ENCODE data around the gene CSN3. TPM values are rescaled to one million over a fixed set of nuclear protein-coding genes. Genes with fewer than 3 reads are reported as not detected.
"Not testable (repeated sequence)": the region's sequence is repeated elsewhere in the genome, so short reads cannot be mapped to it uniquely, and the experiment has no call there.

Gene CSN3
- total RNA-seq, 2 donors from 2014 or later, result not detected

DNA sequence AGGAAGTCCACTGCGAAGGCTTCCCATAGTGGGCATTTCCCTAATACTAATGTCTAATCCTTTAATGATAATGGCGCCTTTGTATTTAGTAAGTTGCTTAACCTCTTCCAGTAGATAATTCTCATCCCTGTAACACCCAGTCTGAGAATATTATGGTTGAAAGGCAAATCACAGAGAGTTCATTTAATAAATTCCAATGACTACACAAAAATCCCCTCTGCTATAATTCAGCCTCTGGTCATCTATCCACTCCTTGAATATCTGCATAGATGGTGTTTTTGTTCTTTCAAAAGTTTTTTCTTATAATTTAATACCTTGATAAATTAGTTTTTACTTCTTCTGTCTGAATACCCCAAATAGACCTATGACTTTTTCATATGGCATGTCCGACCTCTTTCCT, 21.0 kb upstream of the CSN3 start:
- DNase-seq; H3K4me3 ChIP-seq; intact Hi-C loops (cut with DNase I): not testable (repeated sequence)

GRCh38 chr4:70221818-70222217, 20.6 kb upstream of the CSN3 start:
- DNase-seq; H3K9ac ChIP-seq (ENCODE audit: low read depth in 2 of 2, low read length in 2 of 2); H3K4me3 ChIP-seq; H3K36me3 ChIP-seq; H3K27ac ChIP-seq; intact Hi-C loops (cut with DNase I); H3K27me3 ChIP-seq; H3K9me3 ChIP-seq; H3K4me1 ChIP-seq: not testable (repeated sequence)

More for the DNA sequence above, 21.0 kb upstream of the CSN3 start:
- not testable (repeated sequence) for H3K36me3 ChIP-seq; H3K27ac ChIP-seq; H3K9me3 ChIP-seq; H3K9ac ChIP-seq (ENCODE audit: low read depth in 2 of 2, low read length in 2 of 2); H3K27me3 ChIP-seq; H3K4me1 ChIP-seq

- Histone ChIP-seq H3K9me3 (no peaks in the 10 kb centered on the region), H3K27me3 (no peaks in the 10 kb centered on the region), H3K9ac (ENCODE audit: low read depth in 2 of 2, low read length in 2 of 2) (no peak within 1 kb of the TSS), H3K4me1 (no peaks in the 10 kb centered on the region), H3K36me3 (no peaks in the 10 kb centered on the region), H3K27ac (no peak within 1 kb of the TSS), H3K4me3 (no peak within 1 kb of the TSS)
- intact Hi-C loops (cut with DNase I), result no loop called here
- TF ChIP-seq CTCF (IDR thresholded peaks at IDR 0.05), result no peak
- no peak for DNase-seq
Measured at GRCh38 chr4:70225824-70226223, 16.6 kb upstream of the CSN3 start, which contains the start of gene FDCSP. TSS of gene FDCSP (plus strand) at chr4:70226124. CDS start at chr4:70231195, 5,071 bp downstream.

GRCh38 chr4:70236125-70236524, 6.3 kb upstream of the CSN3 start:
- no peaks in the 10 kb centered on the region for H3K9me3 ChIP-seq
- no peak overlapping the region for H3K4me3 ChIP-seq
- no peak for TF ChIP-seq CTCF (IDR thresholded peaks at IDR 0.05)
- no peaks in the 10 kb centered on the region for H3K27me3 ChIP-seq
- no peaks in the 10 kb centered on the region for H3K4me1 ChIP-seq
- intact Hi-C loops (cut with DNase I), result no loop called here
- DNase-seq, result no peak
- H3K9ac ChIP-seq (ENCODE audit: low read depth in 2 of 2, low read length in 2 of 2), result no peak overlapping the region
- no peak overlapping the region for H3K27ac ChIP-seq
- H3K36me3 ChIP-seq, result no peaks in the 10 kb centered on the region

- no peaks in the 10 kb centered on the region for H3K4me1 ChIP-seq
- no peaks in the 10 kb centered on the region for H3K27me3 ChIP-seq
- intact Hi-C loops (cut with DNase I), result no loop called here
- TF ChIP-seq CTCF (IDR thresholded peaks at IDR 0.05), result no peak
- H3K27ac ChIP-seq, result no peak overlapping the region
- no peaks in the 10 kb centered on the region for H3K36me3 ChIP-seq
- no peak overlapping the region for H3K9ac ChIP-seq (ENCODE audit: low read depth in 2 of 2, low read length in 2 of 2)
- no peaks in the 10 kb centered on the region for H3K9me3 ChIP-seq
- H3K4me3 ChIP-seq, result no peak overlapping the region
- no peak for DNase-seq
Measured at GRCh38 chr4:70239131-70239883, 3.1 kb upstream of the CSN3 start.

GRCh38 chr4:70239884-70240591, 2.4 kb upstream of the CSN3 start:
- Histone ChIP-seq H3K27ac (no peak overlapping the region), H3K4me1 (no peaks in the 10 kb centered on the region), H3K36me3 (no peaks in the 10 kb centered on the region), H3K27me3 (no peaks in the 10 kb centered on the region), H3K4me3 (no peak overlapping the region), H3K9me3 (no peaks in the 10 kb centered on the region), H3K9ac (ENCODE audit: low read depth in 2 of 2, low read length in 2 of 2) (no peak overlapping the region)
- no peak for TF ChIP-seq CTCF (IDR thresholded peaks at IDR 0.05)
- DNase-seq, result no peak
- intact Hi-C loops (cut with DNase I), result no loop called here
